Loucy (cell line): ENCODE data around the gene OR8J3.

Experiments used
- H2AFZ ChIP-seq: fragments of 200-600 bp; sonication (generic); 2 replicates; pipeline ENCODE4 v1.6.0; 2016; ENCODE audit warnings: antibody characterized with exemption, mild to moderate bottlenecking, low read length, moderate library complexity
- H3F3A ChIP-seq: fragments of 200-600 bp; 2 replicates; pipeline ENCODE4 v1.6.0; 2016; ENCODE audit warnings: antibody characterized with exemption, low read depth, mild to moderate bottlenecking
- H3K27me3 ChIP-seq: fragments of 200-600 bp; sonication (generic); 2 replicates; pipeline ENCODE4 v1.6.1; 2014; ENCODE audit warnings: low read length, mild to moderate bottlenecking; ENCODE audit not compliant: insufficient read depth, poor library complexity, severe bottlenecking
- H3K36me3 ChIP-seq: fragments of 200-600 bp; sonication (generic); 2 replicates; pipeline ENCODE4 v1.6.1; 2016; ENCODE audit warnings: low read length; ENCODE audit not compliant: insufficient read depth
- H3K4me1 ChIP-seq: fragments of 200-600 bp; sonication (generic); 2 replicates; pipeline ENCODE4 v1.5.1; 2014; ENCODE audit warnings: low read length, mild to moderate bottlenecking; ENCODE audit not compliant: insufficient read depth, poor library complexity, severe bottlenecking
- H3K4me2 ChIP-seq: fragments of 200-600 bp; sonication (generic); 2 replicates; pipeline ENCODE4 v1.6.0; 2014; ENCODE audit warnings: antibody characterized with exemption, low read length, low read depth, mild to moderate bottlenecking; ENCODE audit not compliant: poor library complexity, severe bottlenecking
- H3K4me3 ChIP-seq: fragments of 200-600 bp; sonication (generic); 2 replicates; pipeline ENCODE4 v1.5.1; 2014; ENCODE audit warnings: low read length, mild to moderate bottlenecking, mixed read lengths; ENCODE audit not compliant: poor library complexity, severe bottlenecking
- H3K79me2 ChIP-seq: fragments of 200-600 bp; sonication (generic); 2 replicates; pipeline ENCODE4 v1.6.1; 2014; ENCODE audit warnings: low read length; ENCODE audit not compliant: insufficient read depth
- H3K9ac ChIP-seq: fragments of 200-600 bp; sonication (generic); 2 replicates; pipeline ENCODE4 v1.6.0; 2014; ENCODE audit warnings: mild to moderate bottlenecking, low read depth, low read length, moderate library complexity; ENCODE audit not compliant: poor library complexity, severe bottlenecking
- H3K9me2 ChIP-seq: fragments of 200-600 bp; sonication (generic); replicated peaks from 2 replicates; pipeline ENCODE4 v1.6.1; 2016; ENCODE audit warnings: low read depth, low read length, mixed read lengths
- H3K9me3 ChIP-seq: fragments of 200-600 bp; sonication (generic); 2 replicates; pipeline ENCODE4 v1.6.1; 2014; ENCODE audit warnings: mild to moderate bottlenecking, antibody characterized with exemption, low read length, low read depth; ENCODE audit not compliant: insufficient read depth
- H4K20me1 ChIP-seq: fragments of 200-600 bp; sonication (generic); 2 replicates; pipeline ENCODE4 v1.6.0; 2014; ENCODE audit warnings: antibody characterized with exemption, low read length, mild to moderate bottlenecking; ENCODE audit not compliant: insufficient read depth, poor library complexity, severe bottlenecking
- EZH2phosphoT487 ChIP-seq: fragments of 200-600 bp; IDR thresholded peaks from 2 replicates; pipeline ENCODE4 v1.6.1; 2018; ENCODE audit warnings: antibody characterized with exemption, mild to moderate bottlenecking, moderate library complexity, borderline replicate concordance
- TF ChIP-seq, protein P1 (sequence below): fragments of 200-600 bp; sonication (generic); conservative IDR thresholded peaks from 2 replicates; pipeline ENCODE4 v1.5.1; 2014; ENCODE audit warnings: mild to moderate bottlenecking, antibody characterized with exemption, low read length

Gene OR8J3, protein sequence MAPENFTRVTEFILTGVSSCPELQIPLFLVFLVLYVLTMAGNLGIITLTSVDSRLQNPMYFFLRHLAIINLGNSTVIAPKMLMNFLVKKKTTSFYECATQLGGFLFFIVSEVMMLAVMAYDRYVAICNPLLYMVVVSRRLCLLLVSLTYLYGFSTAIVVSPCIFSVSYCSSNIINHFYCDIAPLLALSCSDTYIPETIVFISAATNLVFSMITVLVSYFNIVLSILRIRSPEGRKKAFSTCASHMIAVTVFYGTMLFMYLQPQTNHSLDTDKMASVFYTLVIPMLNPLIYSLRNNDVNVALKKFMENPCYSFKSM

GRCh38 chr11:56140151-56140661 lies at the start of gene OR8J3:
Gene OR8J3, minus strand, starts transcription at chr11:56140201. Its CDS starts 2,483 bp downstream, at chr11:56137718.
- Histone ChIP-seq H3K9me3 (no peaks in the 10 kb centered on the region), H3F3A (no peaks in the 10 kb centered on the region), H3K9ac (no peak within 1 kb of the TSS), H2AFZ (no peak within 1 kb of the TSS), H4K20me1 (no peaks in the 10 kb centered on the region), H3K4me3 (no peak within 1 kb of the TSS), H3K4me1 (no peaks in the 10 kb centered on the region), H3K36me3 (no peaks in the 10 kb centered on the region), H3K9me2 (no peaks in the 10 kb centered on the region), H3K4me2 (no peak within 1 kb of the TSS), H3K79me2 (no peaks in the 10 kb centered on the region), H3K27me3 (no peaks in the 10 kb centered on the region)
- TF ChIP-seq, protein P1, sequence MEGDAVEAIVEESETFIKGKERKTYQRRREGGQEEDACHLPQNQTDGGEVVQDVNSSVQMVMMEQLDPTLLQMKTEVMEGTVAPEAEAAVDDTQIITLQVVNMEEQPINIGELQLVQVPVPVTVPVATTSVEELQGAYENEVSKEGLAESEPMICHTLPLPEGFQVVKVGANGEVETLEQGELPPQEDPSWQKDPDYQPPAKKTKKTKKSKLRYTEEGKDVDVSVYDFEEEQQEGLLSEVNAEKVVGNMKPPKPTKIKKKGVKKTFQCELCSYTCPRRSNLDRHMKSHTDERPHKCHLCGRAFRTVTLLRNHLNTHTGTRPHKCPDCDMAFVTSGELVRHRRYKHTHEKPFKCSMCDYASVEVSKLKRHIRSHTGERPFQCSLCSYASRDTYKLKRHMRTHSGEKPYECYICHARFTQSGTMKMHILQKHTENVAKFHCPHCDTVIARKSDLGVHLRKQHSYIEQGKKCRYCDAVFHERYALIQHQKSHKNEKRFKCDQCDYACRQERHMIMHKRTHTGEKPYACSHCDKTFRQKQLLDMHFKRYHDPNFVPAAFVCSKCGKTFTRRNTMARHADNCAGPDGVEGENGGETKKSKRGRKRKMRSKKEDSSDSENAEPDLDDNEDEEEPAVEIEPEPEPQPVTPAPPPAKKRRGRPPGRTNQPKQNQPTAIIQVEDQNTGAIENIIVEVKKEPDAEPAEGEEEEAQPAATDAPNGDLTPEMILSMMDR = no peak
- TF ChIP-seq EZH2phosphoT487 = no peak

- Histone ChIP-seq H3K9me3 (no peaks in the 10 kb centered on the region), H3K9ac (no peak overlapping the region), H2AFZ (no peak overlapping the region)
These were observed 48.6 kb upstream of the OR8J3 start for GRCh38 chr11:56188602-56189001.

GRCh38 chr11:56183459-56183858 lies 43.5 kb upstream of the OR8J3 start:
- no peaks in the 10 kb centered on the region for H3K4me1 ChIP-seq
- H3K27me3 ChIP-seq = no peaks in the 10 kb centered on the region
- no peak overlapping the region for H3K4me2 ChIP-seq
- no peak overlapping the region for H3K9ac ChIP-seq
- H3K36me3 ChIP-seq = no peaks in the 10 kb centered on the region
- H3K9me2 ChIP-seq = no peaks in the 10 kb centered on the region
- no peaks in the 10 kb centered on the region for H3K9me3 ChIP-seq
- H4K20me1 ChIP-seq = no peaks in the 10 kb centered on the region
- H2AFZ ChIP-seq = no peak overlapping the region
- TF ChIP-seq EZH2phosphoT487 = no peak
- TF ChIP-seq, protein P1 = no peak
- no peak overlapping the region for H3K4me3 ChIP-seq
- no peaks in the 10 kb centered on the region for H3F3A ChIP-seq
- no peaks in the 10 kb centered on the region for H3K79me2 ChIP-seq

More at GRCh38 chr11:56188602-56189001, 48.6 kb upstream of the OR8J3 start:
- H3K4me2 ChIP-seq = no peak overlapping the region
- no peaks in the 10 kb centered on the region for H4K20me1 ChIP-seq
- H3K9me2 ChIP-seq = no peaks in the 10 kb centered on the region
- no peak overlapping the region for H3K4me3 ChIP-seq
- TF ChIP-seq EZH2phosphoT487 = no peak
- TF ChIP-seq, protein P1 = no peak
- no peaks in the 10 kb centered on the region for H3K27me3 ChIP-seq
- no peaks in the 10 kb centered on the region for H3K4me1 ChIP-seq
- H3F3A ChIP-seq = no peaks in the 10 kb centered on the region
- no peaks in the 10 kb centered on the region for H3K79me2 ChIP-seq
- H3K36me3 ChIP-seq = no peaks in the 10 kb centered on the region
